Endothelial cell of umbilical vein (primary cell): ENCODE data around the gene CEBPA.

Experiments
- CTCF ChIP-seq, 2 donors: IDR thresholded peaks; 1 replicate in 1 of 2; 2 replicates in 1 of 2; pipeline ENCODE4 v1.5.1; 2011; ENCODE audit warnings: low read length in 2 of 2, mild to moderate bottlenecking in 2 of 2, moderate library complexity in 2 of 2, control low read depth in 1 of 2, inconsistent platforms in 1 of 2, low read depth in 1 of 2; ENCODE audit not compliant: insufficient read depth in 1 of 2; ENCODE audit errors: extremely low read depth in 1 of 2
- FOS ChIP-seq: IDR thresholded peaks from 2 replicates; pipeline ENCODE4 v1.6.1; 2011; ENCODE audit warnings: mild to moderate bottlenecking, low read length, moderate library complexity, borderline replicate concordance; ENCODE audit not compliant: insufficient read depth
- GATA2 ChIP-seq: IDR thresholded peaks from 2 replicates; pipeline ENCODE4 v1.7.0; 2011; ENCODE audit warnings: low read depth, mild to moderate bottlenecking, moderate library complexity, mixed read lengths, low read length; ENCODE audit not compliant: insufficient read length, insufficient read depth
- JUN ChIP-seq: IDR thresholded peaks from 2 replicates; pipeline ENCODE4 v1.6.1; 2011; ENCODE audit warnings: borderline replicate concordance, low read depth; ENCODE audit not compliant: insufficient read length, insufficient read depth
- MAX ChIP-seq: IDR thresholded peaks from 2 replicates; pipeline ENCODE4 v1.6.1; 2011; ENCODE audit not compliant: insufficient read depth, insufficient read length
- MYC ChIP-seq: IDR thresholded peaks from one replicate; pipeline ENCODE4 v1.6.1; 2011; ENCODE audit warnings: mild to moderate bottlenecking, low read depth, low read length
- POLR2A ChIP-seq: IDR thresholded peaks from 2 replicates; pipeline ENCODE4 v1.6.1; 2012; ENCODE audit warnings: low read depth, mild to moderate bottlenecking, control low read depth, low read length
- POLR2AphosphoS5 ChIP-seq: IDR thresholded peaks from 2 replicates; pipeline ENCODE4 v1.6.1; 2012; ENCODE audit warnings: low read depth, mild to moderate bottlenecking, control low read depth, low read length, moderate library complexity; ENCODE audit not compliant: insufficient read depth

GRCh38 chr19:33287927-33288326 is 14.4 kb downstream of the CEBPA start:
- TF ChIP-seq MAX: no peak
- no peak for TF ChIP-seq MYC
- no peak for TF ChIP-seq FOS
- TF ChIP-seq CTCF (IDR thresholded peaks at IDR 0.05; ENCODE audit: extremely low read depth in 1 of 2, insufficient read depth in 1 of 2, low read depth in 1 of 2, low read length in 2 of 2): no peak
- TF ChIP-seq POLR2AphosphoS5: no peak
- no peak for TF ChIP-seq JUN
- TF ChIP-seq POLR2A: no peak
- no peak for TF ChIP-seq GATA2
